NCI-H1092 treated with DMSO at 0.1 percent for 48 hours (cell line): Measurements from ENCODE around the gene NOTCH1.

ENCODE experiments used
- DNase-seq: peaks from one replicate; lab custom pipeline; 2025; lab: John Stamatoyannopoulos, UW

NOTCH1 gene

DNA sequence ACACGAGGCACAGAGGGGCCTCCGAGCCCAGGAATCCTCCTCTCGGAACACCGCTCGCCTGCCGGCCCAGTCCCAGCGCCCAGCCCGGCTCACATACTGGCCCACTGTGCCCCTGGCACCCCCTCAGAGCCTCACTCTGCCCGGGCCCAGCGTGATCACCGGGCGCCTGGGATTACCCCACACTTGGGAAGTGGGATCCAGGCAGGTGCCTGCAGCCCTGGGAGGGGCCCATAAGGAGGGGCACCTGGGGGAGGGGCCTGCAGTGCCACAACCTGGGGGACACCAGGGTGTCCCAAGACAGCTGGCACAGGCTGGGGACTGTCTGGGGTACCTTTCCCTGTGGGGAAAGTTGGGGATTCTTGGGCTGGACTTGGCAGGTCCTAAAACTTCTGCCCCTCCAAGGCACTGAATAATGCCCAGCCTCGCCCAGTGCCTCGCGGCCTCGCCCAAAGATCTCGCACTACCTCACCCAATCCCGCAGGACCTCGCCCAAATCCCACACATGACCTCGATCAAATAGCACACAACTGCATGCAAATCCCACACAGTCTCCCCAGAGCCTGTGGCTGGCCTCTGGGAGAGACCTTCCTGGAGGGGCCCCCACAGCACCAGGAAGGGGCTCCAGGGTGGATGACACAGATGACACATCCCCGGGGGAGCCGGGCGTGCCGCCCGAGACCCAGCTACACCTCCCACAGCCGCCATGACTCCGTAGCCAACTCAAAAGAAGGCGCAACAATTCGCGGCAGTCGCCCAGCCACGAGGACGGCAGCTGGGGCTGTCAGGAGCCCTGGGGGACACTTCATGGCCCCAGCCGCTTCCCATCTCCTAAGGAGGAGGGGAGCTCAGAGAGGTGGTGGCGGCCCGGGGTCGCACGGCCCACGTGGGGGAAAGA is 13.7 kb downstream of the NOTCH1 start:
- DNase-seq, result no peak

DNA sequence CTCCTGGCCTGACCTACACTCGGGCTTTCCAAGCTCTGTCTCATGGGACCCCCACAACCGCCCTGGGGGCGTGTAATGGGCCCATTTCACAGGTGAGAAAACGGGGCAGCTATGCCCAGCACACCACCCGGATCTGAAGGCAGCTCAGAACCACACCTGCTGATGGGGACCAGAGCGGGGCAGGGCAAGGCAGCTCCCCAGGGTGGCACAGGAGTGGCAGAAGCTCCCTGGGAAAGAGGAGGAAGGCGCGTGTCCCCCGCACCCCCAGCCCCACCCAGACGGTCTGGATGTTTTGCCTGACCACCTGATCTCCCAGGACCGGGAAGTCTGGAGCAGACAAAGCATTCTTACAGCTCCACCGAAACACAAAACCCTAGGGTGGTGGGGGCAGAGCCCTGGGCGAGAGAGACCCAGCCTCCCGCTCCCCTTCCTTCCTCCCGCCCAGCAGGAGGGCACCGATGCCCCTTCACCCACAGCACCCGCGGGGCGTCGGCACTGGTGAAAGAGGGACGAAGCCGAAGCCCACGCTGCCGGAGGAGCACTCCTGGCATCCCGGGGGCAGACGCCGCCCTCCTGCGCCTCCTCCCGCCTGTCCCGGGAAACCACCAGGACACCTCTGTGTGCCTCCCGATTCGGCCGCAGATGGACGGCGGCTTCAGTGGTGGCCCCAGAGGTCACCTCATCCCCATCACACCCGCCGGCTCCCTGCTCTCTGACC is 14.5 kb downstream of the NOTCH1 start:
- DNase-seq, result no peak

DNA sequence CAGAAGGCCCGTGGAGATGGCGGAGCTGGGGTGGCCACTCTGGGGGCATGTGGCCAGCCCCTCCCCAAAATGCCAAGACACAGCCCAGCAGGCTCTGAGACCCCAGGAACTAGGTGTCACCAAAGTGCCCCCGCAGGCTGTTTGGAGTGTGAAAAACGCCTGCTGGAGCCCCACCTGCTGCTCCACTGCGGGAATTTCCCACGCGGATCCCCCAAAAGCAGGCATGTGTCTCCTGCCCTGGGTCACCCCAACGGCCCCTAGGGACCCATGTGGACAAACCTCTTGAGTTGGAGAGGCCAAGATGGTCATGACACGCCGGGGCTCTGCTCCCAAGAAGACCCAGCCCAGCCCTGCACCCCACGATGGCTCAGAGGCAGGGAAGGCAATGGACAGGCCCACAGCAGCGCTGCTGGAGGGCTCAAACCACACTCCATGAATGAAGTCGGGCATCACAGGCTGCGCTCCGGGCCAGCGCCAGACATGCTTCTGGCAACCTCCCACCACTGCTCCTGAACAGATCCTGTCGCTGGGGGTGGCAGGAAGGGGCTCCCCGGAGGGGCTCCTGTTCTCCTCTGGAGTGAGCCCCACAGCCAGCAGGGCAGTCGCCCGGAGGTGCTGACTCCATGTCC is 15.3 kb downstream of the NOTCH1 start:
- DNase-seq, result no peak

DNA sequence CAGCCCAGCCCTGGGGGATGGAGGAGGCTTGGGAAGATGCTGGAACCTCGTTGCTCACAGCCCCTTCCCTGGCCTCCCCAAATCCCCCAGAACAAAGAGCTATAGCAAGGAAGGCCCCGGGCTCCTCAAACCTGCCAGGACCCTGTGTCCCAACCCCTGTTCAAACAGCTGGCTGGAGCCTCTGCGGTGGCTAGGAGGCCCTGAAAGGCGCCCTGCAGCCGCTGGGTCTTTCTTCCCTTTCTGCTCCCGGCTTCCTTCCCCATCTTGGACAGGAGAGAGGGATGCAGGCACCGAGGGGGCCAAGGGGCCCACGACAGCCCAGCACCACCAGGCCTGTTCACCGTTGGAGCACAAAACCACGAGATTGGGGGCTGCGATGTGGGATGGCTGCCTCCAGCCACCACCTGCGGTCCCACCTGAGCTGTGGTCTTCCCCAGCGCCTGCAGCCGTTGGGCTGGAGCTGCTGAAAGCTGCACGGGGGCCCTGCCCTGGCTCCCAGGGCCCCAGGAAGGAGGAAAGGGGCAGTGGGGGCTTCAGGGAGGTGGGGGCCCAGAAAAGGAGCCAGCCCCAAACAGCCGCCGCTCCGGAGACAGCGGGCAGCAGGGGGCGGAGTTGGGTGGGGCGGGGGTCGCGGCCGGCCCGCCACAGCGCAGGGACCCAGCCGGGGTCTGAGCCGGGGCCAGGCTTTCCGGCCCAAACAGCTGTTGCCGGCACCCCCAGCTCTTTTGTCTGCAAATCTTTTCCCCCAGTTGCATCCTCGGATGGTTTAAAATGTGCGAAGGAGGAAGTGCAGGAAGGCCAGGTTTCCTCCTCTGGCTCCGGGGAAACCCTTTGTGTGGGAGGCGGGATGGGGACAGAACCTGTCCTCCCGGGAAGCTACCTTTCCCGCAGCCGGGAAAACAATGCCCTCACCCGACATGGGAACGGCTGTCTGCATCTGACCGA is 16.1 kb downstream of the NOTCH1 start:
- DNase-seq, result no peak

DNA sequence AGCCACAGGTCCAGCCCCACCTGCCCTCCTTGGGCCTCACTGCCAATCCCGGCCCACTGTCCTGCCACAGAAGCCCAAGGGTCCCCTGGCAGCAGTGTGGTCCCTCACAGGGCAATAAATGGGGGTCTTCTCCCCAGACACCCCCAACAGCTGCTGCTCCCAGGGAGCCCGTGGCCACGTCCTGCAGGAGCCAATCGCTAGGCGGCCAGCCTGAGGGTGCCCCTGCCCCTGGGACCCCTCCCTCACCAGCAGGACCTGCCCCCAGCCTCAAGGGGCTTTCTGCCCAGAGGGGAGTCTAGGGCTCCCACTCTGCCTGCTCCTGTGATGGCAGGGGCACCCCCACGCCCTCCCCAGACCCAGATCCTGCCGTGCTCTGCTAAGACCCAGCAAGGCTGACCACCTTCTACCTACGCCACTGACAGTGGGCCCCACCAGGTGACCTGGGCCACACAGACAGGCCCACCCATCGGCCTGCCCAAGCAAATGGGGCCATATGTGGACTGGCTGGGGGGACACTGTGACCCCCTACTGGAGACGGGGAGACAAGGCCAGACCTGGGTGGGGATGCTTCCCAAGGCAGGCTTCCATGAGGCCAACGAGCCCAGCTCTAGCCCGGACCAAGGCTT is 17.0 kb downstream of the NOTCH1 start:
- no peak for DNase-seq

DNA sequence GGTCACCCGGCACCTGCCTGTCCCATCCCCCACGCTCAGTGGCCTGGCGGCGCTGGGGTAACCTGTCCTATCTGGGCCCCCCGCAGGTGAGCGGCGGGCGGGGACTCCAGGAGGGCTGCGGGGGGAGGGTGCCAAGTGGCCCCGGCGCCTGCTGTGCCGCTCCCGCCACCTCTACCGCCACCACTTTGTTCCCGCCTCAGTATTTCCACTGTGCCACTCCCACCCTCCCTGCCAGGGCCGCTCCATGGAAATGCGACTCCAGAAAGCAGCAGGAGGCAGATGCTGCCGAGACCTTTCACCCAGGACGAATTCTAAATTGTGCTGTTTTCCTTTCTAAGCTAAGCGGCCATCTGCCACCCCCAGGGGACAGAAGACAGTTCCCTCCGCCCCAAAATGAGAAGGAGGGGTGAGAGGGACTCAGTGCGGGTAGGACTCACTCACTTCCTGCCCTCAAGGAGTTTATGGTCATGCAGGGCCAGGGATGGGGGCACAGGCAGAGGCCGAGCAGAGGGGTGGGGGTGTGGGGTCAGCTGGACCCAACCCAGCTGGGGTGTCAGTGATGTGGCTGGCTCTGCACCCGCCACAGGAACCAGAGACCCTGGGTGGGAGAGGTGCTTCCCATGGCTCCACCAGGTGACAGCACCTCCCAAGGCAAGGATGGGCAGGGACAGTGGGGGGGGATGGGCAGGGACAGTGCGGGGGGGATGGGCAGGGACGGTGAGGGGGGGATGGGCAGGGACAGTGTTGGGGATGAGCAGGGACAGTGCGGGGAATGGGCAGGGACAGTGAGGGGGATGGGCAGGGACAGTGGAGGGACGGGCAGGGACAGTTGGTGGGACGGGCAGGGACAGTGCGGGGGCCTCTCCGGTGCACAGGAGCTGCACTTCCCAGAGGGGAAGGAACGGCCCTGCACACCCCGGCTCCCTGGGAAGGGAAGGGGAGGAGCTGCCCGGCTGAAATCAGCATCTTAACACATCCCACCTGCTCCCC is 17.8 kb downstream of the NOTCH1 start:
- peak; percentile 28 for DNase-seq

DNA sequence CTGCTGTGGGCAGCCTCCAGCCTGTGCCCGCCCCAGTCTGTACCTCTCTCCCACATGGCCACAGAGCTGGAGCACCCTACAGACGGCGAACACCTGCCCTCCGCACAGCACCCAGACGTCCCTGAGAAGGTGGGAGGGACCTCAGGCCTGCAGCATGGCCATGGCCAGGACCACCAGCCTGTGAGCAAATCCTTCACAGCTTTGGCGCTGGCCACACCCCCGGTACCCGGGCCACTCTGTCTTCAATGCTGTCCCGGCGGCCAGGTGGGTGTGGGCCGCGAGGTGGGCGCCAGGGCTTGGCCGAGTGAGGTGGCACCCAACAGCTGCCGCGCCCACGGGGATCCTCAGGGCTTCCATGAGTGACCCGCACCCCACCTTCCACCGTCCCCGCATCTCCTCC is 18.7 kb downstream of the NOTCH1 start:
- no peak for DNase-seq

DNA sequence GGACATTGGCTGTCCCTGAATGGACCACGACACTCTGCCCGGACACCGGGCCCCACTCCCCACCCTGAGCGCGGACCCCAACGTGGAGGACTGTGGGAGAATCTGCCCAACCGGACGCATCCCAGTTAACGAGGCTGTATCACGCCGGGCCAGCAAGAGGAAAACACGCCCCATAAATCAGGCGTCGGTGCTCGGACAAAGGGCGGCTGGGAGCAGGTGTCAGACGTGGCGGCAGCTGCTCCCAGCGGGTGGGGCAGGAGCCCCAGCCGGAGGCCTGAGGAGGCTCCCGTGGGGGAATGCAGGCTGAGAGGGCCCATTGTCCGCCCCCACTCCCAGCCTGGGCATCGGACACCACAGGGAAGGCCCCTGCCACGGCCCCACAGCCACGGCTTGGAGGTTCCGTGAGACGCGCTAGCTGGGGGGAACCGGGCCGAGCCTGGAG is 19.2 kb downstream of the NOTCH1 start:
- peak; percentile 60 for DNase-seq

DNA sequence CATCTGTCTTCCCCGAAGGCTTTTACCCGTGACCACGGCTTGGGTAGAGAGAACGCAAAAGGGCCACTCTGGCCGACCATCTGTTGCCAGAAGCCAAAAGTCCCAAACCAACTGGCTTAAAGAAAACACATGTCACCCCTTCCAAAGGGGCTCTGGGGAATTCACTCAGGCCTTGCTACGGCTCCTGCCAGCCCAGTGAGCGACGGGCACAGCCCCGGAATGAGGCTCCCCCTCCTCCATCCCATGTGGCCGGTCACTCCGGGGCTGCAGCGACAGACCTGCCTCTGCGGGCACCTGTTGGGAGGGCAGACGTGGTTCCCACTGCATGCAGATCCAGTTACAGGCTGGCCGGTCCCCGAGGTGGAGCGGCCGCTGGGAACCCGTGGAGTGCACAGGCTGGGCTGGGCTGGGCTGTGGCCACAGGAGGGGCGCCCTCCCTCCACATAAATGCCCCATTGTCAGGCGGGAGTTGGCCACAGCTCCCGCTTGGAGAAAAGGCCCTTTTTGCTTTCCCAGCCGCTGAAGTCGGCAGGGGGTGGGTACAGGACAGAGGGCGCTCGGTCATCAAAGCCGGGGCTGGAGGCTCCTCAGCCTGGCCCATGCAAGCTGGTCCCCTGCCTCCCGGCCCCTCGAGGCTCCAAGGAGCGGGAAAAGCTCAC is 19.9 kb downstream of the NOTCH1 start:
- no peak for DNase-seq

DNA sequence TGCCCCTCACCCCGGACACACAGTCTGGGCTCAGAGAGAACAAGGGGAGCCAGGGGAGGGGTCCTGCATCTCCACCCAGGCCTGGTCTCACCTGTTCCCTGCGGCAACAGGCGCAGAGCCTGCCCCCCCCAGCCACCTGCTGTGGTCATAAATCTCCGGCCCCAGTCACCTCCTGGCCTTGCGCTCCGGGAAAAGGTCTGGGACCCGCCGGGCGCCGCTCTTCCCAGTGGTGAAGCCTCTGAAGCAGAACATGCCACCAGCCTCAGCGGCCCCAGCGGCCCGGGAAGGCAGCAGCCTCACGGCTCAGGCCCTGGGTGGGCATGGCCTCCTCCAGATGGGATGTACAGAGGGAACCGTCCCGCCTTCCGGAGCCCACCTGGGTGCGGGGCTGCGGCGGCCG is 20.6 kb downstream of the NOTCH1 start:
- no peak for DNase-seq

DNA sequence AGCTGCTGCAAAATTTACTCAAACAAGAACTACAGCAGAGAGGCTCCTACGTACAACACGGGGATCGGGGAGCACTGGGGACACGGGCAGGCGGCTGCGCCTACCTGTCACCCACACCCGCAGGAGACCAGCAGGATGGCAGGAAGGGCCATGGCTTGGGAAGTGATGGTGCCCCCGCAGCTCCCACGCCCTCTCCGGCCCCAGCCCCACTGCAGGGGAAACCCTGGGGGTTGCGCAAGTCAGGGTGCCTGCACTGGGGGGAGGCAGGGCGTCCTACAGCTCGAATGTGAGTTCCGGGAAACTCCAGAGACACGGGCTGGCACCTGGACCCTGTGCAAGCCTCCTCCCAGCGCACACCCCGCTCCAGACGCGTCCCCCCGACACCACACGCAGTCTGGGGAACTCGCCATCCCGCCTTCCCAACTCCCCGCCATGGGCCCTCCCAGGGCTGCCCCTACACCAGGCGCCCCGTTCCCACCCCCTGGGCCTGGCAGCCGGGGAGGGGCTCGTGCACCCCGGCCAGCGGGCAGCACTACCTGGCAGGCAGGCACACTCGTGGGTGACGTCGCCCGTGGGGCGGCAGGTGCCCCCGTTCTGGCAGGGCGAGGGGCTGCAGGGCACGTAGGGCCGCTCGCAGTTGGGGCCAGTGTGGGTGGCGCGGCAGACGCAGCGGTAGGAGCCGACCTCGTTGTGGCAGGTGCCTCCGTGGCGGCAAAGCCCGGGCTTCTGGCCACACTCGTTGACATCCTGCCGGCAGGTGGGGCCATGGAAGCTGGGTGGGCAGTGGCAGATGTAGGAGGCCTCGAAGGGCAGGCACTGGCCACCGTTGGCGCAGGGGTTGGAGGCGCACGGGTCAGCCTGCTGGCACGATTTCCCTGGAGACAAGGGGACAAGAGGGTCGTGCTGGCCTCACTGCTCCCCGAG is 23.3 kb downstream of the NOTCH1 start:
- no peak for DNase-seq

DNA sequence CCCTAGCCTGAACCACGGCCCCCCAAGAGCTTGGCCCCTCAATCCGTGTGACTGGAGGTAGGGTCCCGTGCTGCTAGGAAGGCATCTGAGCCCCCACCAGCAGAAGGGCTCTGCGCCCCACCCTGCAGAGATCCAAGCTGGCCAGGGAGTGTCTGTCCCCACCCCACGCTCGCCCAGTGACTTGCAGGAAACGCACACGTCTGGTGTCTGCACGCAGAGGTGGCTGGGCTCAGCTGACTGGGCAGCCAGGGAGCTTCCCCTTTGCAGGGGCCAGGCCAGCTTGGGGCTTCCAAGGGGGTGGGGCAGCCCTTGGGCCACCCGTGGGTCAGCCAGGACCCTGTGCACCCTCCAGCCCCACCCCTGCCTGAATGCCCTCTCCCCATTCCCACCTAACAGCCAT is 24.3 kb downstream of the NOTCH1 start:
- no peak for DNase-seq

DNA sequence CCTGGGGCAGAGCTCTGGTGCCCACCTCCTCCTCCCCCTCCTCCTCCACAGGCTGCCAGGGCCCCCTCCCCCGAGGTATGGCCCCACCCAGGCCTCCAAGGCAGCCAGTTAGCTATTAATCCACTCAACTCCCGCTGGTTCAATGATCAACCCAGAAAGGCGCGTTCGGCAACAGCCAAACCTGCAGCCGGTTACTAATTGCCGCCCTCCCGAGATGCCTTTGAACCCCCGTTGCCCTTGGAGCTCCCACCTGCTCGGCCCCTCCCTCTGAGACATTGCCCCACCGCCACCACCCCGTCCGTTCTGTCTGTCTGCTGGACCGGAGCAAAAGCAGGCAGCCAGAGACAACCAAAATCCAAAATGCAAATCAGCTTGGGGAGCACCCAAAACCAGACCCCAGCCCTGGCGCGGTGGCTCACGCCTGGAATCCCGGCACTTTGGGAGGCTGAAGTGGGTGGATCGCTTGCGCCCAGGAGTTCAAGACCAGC is 25.8 kb downstream of the NOTCH1 start:
- no peak for DNase-seq

DNA sequence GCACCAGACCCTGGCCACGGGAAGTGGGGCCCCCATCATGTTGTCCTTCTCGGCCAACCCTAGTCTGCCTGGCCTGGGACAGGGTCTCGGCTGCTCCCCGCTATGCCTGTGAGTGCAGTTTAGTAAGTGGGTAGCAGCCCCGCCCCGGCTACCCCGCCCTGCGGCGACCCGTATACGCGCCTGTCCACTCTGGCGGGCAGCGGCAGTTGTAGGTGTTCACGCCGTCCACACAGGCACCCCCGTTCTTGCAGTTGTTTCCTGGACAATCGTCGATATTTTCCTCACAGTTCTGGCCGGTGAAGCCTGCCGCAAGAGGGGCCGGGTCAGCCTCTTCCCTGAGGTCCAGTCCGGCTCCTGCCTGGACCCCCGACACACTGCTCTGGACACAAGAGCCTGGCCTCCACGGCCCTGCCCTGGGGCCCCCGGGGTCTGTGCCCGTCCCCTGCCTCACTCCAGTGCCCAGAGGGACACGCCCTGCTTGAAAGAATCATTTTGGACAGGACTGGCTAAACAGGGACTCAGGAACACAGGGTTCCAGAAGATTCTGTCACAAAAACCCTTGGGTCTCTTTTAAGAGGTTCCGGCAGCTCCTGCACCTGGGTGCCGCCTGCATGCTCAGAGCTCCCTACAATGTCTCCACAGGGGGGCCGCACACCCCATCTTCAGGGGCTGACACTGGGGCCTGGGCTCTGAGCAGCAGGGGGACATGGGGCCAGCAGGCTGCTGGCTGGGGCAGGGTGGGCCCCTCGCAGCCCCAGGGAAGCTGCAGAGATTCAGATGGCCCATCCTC is 26.4 kb downstream of the NOTCH1 start:
- DNase-seq, result no peak

DNA sequence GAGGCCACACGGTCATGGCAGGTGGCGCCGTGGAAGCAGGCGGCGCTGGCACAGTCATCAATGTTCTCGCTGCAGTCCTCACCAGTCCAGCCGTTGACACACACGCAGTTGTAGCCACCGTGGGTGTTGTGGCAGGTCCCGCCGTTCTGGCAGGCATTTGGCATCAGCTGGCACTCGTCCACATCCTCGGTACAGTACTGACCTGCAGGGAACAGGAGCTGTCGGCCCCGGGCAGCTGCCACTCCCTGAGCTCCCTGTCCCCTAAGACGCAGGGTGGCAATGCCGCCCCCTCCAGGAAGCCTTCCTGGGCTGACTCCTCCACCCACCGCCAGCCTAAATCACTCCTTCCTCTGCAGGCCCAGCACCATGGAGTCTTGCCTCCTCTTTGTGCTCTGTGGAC is 27.2 kb downstream of the NOTCH1 start:
- no peak for DNase-seq

DNA sequence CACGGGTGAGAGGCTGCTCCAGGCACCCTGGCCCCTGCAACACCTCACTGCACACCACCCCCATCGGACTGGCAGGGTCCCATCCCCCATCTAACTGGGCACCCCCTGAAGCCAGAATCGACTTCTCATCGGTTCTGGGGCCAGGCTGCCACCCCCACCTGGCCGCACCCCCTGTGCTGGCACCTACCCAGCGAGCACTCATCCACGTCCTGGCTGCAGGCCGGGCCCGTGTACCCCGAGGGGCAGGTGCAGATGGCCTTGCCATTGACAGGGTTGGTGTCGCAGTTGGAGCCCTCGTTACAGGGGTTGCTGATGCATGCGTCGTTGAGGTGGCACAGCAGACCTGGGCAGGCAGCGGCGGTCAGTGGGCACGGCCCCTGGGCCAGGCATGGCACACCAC is 27.9 kb downstream of the NOTCH1 start:
- no peak for DNase-seq

DNA sequence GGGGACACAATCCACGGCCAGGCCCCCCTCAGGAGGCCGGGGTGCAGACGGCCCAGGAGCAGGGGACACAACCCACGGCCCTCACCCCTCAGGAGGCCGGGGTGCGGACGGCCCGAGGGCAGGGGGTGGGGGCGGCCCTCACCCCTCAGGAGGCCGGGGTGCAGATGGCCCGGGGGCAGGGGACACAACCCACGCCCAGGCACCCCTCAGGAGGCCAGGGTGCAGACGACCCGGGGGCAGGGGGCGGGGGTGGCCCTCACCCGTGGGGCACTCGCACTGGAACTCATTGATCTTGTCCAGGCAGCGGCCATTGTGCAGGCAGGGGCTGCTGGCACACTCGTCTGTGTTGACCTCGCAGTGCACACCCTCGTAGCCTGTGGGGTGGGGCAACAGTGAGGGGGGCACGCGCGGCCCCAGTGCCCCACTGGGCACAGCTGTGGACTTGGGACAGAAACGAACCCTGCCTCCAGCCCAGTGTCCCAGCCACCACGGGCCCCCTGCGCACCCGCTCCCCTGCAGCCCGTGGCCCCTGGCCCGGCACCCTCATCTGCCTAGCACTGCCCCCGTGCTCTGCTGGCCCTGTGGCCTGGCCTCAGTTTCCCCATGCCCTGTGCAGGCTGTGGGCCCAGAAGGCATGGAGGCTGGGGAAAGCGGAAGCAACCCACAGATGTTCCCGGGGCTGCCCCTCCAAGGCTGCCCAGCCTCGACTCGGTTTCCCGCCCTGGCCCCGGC is 28.7 kb downstream of the NOTCH1 start:
- no peak for DNase-seq
